Activated CD4-positive, CD25-positive, alpha-beta regulatory T cell treated with anti-CD3 and anti-CD28 coated beads, Interleukin-2, amount 50 U/mL, for 24 hours (primary cell): ENCODE results near the gene MYLIP.

Experiments used
- ATAC-seq, 2 donors: fragments of 150-1000 bp; cut with Tn5 transposase; one replicate each; pipeline ENCODE4 v1.10.0; 2021; ENCODE audit warnings: mild to moderate bottlenecking in 1 of 2, moderate library complexity in 1 of 2

The MYLIP gene

GRCh38 chr6:16108419-16108818 lies 20.5 kb upstream of the MYLIP start:
- no peak for ATAC-seq

- ATAC-seq = no peak
Measured at GRCh38 chr6:16108921-16109658, 19.8 kb upstream of the MYLIP start.

DNA sequence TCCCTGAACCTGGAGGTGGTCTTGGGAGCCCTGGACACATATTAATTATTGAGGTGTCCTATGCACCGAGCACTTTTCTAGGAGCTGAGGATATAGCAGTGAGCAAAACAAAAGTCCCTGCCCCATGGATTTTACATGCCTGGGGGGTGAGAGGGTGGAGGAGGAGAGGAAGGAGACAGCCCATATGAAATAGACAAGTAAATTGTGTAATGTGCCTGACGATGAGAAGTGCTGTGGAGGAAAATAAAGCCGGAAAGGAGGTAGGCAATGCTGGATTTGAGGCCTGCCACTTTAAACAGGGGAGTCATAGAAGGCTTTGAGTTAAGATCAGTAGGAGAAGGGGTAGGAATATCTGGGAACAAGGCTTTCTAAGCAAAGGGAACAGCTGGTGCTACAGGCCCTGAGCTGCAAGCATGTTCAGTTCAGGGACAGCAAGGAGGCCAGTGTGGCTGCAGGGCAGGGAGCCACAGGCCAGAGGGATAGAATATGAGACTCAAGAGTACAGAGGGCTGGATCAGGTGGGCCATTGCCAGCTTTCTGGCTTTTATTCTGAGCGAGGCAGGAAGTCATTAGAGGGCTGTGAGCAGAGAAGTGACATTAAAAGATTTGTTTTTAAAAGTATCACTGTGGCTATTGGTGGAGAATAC lies 19.1 kb upstream of the MYLIP start:
- ATAC-seq = no peak

DNA sequence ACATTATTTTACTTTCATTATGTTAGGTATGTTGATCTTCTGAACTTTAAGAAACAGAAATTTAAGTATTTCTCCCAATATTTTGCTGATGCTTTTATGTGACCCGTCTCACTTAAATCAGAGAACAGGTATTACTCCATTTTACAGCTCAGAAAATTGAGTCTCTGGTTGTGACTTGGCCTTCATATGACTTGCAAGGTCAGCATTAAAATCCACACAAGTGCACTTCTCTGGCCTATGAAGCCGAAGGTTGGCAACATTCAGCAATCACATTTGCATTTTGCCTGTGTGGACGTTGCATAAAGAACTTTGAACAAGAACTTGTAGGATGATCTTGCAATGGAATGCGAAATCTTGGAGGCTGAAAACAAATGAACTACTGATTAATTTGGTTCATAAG lies 10.1 kb upstream of the MYLIP start:
- ATAC-seq = no peak

DNA sequence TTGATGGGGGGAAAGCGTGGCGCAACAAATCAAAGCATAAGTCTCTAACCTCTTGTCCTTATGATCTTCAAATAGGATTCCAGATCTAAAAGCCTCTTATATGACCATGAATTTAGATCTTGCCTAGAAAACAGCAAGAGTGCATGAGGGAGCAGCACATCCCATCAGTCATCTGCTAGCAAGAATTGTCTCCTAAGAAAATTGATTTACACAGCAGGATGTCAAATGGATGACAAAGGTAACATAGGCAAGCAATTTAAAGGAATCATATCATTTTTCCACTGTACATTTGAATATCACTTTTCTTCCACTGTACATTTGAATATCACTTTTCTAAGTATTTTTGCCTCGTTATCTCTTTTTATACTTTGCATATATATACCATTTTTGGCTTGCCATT lies 7.5 kb upstream of the MYLIP start:
- ATAC-seq = no peak

- ATAC-seq = no peak
Measured at GRCh38 chr6:16122197-16122596, 6.7 kb upstream of the MYLIP start.

GRCh38 chr6:16124198-16125180 lies 4.4 kb upstream of the MYLIP start:
- ATAC-seq = no peak

DNA sequence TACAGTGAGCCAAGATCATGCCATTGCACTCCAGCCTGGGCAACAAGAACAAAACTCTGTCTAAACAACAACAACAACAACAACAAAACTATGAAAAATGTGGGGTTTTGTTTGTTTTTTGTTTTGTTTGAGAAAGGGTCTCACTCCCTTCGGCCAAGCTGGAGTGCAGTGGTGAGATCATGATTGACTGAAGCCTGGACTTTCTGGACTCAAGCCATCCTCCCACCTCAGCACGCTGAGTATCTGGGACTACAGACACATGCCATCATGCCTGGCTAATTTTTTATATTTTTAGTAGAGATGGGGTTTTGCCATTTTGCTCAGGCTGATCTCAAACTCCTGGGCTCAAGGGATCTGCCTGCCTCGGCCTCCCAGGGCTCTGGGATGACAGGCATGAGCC lies 2.8 kb upstream of the MYLIP start:
- ATAC-seq = no peak

DNA sequence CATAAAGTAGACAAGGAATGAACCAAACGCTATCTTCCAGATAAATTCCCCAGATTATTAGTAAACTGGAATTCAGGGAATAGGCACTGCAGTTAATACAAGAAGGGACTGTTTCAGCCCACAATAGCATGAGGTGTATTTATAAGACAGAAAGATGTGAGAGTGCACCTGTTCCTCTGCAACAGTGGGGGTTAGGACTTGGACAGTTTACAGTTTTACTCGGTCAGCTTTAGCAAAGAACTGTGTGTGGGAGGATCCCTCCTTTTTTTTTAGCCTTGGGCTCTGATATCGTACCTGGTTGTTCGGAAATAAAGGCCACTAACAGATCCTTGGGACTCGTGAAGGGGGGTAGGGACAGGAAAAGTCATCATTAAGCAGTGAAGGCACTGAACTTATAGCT lies 2.0 kb upstream of the MYLIP start:
- no peak for ATAC-seq

GRCh38 chr6:16127471-16127870 lies 1.4 kb upstream of the MYLIP start:
- no peak for ATAC-seq

- ATAC-seq = peak in 1 of 2 donors; percentile 2
Measured at GRCh38 chr6:16129623-16130401, 926 bp downstream of the MYLIP start.

GRCh38 chr6:16130437-16130891 lies 1.6 kb downstream of the MYLIP start:
- ATAC-seq = no peak

DNA sequence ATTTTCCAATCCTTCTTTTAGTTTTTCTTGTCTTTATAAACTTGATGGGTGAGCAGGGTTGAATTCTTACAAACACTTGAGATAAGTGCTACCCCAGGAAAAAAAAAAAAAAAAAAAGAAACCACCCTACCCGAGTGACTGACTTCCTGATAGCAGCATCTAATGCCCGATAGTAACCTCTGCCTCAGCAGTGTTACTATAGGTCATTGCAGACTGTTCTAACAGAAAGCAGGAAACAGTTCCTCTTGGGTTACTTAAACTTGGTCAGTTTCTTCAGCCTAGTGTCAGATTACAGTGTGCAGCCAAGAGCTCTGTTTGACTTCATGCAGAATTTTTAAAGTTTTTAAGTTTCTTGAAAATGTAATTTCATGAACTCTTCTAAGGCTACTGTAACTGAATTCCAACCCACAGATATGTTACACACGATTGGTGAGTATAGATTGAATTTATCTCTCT lies 2.1 kb downstream of the MYLIP start:
- peak; percentile 39 to 49 for ATAC-seq

GRCh38 chr6:16132909-16133308 lies 4.0 kb downstream of the MYLIP start:
- ATAC-seq = no peak

DNA sequence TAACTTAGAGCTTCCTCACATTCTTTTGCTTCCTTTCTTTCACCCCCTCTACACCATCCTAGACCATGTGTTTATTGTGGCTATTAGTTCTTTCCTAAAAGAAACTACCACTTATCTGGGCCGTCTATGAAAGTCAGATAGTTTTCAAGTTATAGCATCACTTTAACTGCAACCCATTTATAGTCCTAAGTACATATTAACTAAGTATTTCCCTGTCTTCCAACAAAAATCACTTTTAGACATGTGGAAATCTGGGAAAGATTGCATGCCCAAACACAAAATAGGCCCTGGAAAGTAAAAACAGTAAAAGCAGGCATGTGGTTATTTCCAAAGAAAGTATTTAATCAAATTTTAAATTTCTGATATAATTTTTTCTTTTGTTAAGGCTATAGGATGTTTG lies 5.5 kb downstream of the MYLIP start:
- no peak for ATAC-seq

GRCh38 chr6:16135066-16135465 lies 6.2 kb downstream of the MYLIP start:
- no peak for ATAC-seq

GRCh38 chr6:16136091-16136490 lies 7.2 kb downstream of the MYLIP start:
- ATAC-seq = peak; percentile 25 to 30

DNA sequence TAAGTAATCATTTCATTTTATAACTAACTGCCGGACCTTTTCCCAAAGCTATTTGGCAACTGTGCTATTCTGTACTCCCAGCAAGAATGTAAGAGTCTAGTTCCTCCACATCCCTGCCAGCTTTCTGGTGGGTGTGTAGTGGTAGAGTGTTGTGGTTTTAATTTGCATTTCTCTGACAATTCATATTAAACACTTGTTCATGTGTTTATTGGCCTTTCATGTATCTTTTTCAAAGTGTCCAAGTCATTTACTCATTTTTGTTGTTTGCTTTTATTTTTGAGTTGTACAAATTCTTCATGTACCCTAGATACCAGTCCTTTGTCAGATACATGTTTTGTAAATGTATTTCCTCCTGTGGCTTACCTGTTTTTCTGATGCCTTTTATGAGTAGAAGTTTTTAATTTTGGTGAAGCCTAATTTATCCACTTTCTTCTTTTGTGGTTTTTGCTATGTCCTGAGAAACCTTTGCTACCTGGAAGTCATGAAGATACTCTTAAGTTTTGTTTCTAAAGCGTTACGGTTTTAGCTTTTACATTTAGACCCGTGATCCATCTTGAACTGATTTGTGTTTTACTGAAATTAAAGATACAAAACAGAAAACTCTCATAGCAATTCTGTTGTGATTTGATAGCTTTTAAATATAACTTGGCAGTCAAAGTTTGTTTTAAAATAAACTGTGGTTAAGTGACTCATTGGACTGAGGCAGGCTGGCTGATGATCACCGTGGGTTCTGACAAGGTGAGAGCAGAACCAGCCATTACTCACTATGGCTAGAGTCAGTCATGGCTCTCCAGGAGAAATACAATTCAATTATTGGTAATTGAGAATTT lies 8.0 kb downstream of the MYLIP start:
- ATAC-seq = peak; percentile 99 to 100

- ATAC-seq = no peak
Measured at GRCh38 chr6:16137451-16137801, 8.5 kb downstream of the MYLIP start.

- ATAC-seq = no peak
Measured at GRCh38 chr6:16139556-16139955, 10.7 kb downstream of the MYLIP start.

GRCh38 chr6:16140607-16141006 lies 11.7 kb downstream of the MYLIP start:
- no peak for ATAC-seq

DNA sequence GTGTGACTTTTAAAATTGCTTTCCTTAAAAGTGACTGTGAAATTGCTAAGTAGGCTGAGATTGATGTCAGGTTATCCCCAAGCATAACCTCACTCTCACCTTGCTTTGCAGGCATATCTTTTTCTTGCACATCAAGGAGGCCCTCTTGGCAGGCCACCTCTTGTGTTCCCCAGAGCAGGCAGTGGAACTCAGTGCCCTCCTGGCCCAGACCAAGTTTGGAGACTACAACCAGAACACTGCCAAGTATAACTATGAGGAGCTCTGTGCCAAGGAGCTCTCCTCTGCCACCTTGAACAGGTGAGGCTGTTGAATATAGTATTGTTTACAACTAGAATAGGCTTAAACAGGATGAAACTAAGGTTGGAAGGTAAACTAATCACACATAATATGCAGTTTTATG lies 12.6 kb downstream of the MYLIP start:
- ATAC-seq = no peak
